HPDE6-E6E7 (cell line): Measurements from ENCODE around the gene ECSCR.

ENCODE experiments used
- DNase-seq: peaks from one replicate; pipeline ENCODE4 v3.0.0; 2011; ENCODE audit warnings: missing footprints; ENCODE audit errors: extremely low spot score

The ECSCR gene

DNA sequence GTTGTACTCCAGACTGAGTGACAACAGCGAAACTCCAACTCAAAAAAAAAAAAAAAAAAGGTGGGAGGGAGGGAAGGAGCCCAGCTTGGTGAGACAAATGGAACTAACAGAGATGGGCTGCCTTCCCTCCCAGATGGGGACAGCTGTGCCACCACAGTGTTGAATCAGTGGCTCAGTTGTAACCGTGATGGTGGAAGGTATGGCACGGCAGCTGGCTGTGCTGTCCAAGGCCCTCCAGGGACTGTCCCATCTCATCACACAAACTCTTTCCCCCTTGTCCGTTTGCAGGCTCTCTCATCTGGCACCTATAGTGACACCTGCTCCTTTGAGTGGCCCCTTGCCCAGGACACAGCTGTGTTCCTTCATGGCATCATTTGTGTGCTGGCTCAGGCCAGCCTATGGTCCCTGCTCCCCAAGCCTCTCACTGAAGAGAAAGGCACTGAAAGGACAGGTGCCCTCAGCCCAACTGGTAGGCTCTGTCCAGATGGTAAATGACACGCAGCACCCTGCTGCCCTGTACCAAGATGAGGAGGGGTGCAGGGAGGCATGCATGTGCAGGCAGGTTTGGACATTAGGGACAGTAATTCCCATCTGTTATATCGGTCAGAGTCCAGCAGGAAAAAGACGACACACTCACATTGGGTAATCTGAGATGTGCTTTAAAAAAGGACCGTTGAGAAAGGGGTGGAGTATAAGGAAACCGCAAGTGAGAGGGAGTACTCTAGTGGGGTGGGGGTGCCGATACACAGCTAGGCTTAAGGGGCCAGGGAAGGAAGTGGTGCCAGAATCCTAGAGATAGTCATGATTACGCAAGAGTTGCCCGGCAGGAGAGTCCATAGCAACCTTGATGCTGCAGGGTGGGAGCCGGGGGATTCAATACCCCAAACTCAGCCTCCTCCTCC lies 12.6 kb upstream of the ECSCR start:
- no peak for DNase-seq

DNA sequence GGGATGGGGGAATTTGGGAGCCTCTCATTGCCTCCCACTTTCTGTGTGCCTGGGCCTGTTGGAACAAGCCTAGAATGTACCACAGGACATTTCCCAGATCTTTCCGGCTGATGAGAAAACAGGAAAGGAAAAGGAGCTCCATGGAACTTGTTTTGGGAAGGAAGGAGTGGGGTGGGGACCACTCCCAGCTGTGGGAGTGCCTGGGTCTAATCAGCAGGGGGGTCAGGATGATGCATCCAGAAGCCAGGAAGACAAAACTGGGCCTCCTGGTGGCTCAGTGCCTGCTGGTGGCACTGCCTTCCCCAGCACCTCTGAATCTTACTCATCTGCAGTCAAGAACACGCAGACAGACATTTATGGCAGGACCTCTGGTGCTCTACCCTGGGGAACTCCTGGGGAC lies 11.0 kb upstream of the ECSCR start:
- DNase-seq: no peak

GRCh38 chr5:139473105-139473504 lies 10.6 kb upstream of the ECSCR start:
- DNase-seq: no peak

DNA sequence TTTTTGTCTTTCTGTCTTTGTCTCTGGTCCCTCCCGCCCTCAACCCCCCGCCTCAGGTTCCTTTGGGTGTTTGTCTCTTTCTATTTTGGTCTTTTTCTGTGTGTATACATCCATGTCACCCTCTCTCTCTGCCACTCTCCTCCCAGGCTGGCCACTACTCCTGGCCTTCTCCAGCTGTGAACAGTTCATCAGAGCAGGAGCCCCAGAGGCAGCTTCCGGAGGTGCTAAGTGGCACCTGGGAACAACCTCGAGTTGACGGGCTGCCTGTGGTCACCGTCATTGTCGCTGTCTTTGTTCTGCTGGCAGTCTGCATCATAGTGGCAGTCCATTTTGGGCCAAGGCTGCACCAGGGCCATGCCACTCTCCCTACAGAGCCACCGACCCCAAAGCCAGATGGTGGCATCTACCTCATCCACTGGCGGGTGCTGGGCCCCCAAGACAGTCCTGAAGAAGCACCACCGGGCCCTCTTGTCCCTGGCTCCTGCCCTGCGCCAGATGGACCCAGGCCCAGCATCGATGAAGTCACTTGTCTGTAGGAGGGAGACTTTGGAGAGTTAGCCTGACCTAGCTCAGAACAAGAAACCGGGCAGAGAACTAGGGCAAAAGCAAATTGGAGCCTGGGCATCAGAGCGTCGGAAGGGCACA lies 10.0 kb upstream of the ECSCR start:
- no peak for DNase-seq

DNA sequence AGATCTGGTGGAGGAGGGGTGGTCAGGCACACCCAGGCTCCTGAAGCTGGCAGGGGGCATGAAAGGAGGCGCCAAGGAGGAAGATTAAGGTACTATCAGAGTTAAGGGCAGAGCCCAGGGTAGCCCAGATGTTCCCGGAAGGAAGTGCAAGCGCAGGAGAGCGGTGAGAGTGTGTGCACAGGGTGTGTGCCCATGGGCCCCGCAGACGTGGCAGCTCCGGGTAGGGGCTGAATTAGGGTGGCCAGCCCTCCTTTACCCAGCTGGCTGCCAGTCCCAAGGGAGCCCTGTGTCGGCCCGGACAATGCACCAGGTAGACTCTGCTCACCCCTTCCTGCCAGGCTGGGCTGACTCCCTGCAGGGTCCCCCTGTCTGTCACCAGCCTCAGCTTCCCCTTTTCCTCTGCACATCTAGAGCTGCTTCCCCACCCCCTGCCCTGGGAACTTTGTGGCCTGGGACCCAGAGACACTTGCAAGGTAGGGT lies 8.3 kb upstream of the ECSCR start, which contains the start of gene SMIM33:
Gene SMIM33, plus strand, starts transcription at position 184 of the 480 bp plus-strand sequence. Its CDS starts 118 bp downstream, at position 302.
- no peak for DNase-seq

DNA sequence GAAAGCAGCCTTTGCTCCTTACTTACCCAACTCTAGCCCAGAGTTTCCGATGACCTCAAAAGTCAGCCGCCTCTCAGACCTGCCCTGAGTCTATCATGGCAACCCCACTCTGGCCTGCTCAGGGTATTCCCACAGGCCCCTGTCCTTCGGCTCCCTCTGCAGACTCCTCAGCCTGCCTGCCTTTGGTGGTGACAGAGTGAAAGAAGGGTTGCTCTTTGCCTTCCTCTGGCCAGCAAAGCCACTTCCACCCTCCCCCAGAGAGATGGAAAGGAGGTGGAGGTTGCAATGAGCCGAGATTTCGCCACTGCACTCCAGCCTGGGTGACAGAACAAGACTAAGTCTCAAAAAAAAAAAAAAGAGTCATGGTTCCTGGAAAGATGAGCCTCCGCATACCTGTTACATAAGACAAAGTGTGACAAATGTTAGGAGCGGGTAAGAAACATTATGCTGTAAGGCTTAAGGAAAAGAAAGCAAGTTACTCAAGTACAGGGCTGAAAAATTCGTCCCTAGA lies 5.9 kb upstream of the ECSCR start:
- no peak for DNase-seq

- no peak for DNase-seq
Measured at GRCh38 chr5:139461698-139462097, 845 bp downstream of the ECSCR start.

DNA sequence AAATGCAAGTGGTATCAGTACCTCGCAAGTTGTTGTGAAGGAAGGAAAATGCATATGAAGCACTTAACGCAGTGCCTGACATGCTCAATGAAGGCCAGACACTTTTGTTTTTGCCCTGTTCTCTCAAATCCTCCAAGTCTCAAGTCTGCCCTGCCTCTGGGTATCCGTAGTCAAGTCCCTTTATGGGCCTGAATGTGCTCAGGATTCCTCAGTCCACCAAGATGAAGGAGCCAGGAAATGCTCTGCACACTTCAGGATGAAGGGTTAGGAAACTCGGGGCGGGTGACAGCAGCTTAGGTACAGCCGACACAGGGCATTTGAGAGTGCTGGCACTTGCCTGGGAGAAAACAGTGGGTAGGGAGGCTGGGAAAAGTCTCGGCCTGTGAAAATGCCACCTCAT lies 1.4 kb downstream of the ECSCR start:
- DNase-seq: no peak

DNA sequence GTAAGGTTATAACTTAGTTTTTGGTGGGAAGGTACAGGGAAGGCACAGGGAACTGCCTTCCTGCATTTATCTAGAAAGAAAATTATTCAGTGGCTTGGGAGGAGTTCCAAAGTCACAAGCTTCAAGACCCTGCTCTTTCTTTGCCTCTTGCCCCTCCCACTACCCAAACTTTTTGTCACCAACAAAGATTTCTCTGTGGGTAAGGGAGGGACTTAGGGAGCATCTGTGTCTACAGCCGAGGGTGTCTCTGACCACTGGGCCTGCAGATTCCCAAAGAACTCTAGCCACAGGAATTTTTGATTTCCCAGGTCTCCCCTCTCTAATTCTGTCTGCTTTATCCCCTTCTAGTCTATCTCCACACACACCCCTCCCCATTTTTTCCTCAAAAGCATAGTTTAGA lies 2.1 kb downstream of the ECSCR start:
- DNase-seq: no peak

GRCh38 chr5:139459451-139459934 lies 3.0 kb downstream of the ECSCR start:
- no peak for DNase-seq

- no peak for DNase-seq
Measured at GRCh38 chr5:139458580-139459407, 3.7 kb downstream of the ECSCR start.

DNA sequence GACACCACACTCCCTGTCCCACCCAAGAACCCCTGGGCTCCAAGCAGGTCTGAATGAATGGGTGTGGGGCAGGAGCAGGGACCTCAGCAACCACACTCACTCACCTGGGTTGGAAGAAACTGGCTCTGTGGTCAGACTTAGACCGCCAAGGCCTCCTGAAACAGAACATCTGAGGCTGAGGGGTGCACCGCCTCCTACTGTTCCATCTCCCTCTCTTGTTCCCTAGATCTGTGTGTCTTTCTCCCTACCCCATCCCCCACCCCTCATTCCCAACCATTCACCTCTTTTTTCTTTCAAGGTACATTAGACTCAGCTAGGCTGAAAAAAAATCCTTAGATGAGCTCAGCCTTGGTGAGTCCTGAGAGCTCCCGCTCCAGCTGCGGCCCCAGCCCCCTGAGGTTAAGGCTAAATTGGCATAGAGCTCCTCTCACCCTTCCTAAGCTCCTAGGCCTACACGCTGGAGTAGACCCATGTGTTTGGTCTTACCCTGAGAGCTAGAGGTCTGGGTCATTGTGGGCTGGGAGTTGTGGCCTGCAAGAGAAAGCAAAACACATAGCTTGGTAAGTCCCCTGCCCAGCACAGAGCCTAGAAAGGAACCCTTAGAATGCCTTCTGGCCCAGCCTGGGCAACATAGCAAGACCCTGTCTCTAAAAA lies 4.8 kb downstream of the ECSCR start:
- DNase-seq: no peak

DNA sequence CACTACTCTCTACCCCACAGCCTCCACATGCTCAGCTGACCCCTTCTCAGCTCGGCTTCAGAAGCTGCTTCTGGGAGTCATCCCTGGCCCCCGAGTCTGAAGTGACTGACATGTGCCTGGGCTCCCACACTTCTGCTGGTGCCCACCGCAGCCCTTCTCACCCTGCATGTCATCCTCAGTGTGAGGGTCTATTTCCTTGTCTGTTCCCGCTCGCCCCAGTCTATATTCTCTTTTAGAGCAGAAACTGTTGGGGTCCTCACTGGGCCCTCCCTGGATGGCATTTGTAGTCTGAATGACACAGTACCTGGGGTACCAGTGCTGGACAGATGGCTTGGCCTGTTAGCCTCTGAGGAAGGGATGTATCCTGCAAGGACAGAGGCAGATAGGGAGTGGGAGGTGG lies 5.3 kb downstream of the ECSCR start:
- DNase-seq: no peak

- DNase-seq: no peak
Measured at GRCh38 chr5:139456776-139457175, 5.8 kb downstream of the ECSCR start.

DNA sequence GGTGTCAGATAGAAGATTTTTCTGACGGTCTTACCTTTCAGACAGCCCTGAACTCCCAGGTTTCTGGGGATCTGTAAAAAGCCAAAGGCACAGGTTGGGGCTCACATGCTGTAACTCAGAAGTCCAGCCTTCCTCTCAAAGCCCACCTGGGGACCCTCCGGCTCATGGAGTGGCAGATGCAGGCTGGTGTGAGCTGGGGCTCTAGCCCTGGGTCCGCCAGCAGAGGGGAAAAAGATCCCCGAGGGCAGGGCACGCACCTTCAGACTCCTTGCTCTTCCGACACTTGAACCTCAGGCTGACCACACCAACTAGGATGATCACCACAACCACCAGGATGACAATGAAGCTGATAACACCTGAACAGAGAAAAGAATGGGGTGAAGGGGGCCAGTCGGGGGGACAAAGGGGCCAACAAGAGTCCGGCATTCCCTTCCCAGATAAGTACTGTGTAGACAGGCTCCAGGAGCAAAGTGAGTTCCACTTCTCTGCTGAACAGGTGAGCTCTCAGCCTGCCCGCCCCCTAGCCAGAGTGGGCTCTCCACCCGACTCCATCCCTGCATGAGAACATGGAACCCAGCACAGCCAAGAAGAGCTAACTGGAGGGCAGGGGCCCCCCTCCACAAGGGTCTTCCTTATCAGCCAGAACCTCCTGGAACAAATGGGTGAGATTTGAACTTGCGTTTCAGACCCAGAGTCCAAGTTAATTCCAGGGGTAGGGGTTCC lies 7.8 kb downstream of the ECSCR start:
- no peak for DNase-seq

- DNase-seq: no peak
Measured at GRCh38 chr5:139453683-139454567, 8.6 kb downstream of the ECSCR start.

GRCh38 chr5:139451878-139452660 lies 10.5 kb downstream of the ECSCR start:
- no peak for DNase-seq

DNA sequence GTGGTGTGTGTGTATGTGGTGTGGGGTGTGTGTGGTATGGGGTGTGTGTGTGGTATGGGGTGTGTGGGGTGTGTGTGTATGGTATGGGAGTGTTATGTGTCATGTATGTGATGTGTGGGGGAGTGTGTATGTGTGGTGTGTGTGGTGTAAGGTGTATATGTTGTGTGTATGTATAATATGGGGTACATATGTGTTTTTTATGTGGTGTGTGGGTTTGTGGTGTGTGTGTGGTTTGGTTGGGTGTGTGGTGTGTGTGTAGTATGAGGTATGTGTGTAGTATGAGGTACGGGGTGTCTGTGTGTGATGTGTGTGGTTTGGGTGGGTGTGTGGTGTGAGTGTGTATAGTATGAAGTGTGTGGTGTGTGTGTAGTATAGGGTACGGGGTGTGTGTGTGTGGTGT lies 11.4 kb downstream of the ECSCR start:
- DNase-seq: no peak
